ENCODE measurements around the gene NEO1. TPM values are rescaled to one million over a fixed set of nuclear protein-coding genes. Genes with fewer than 3 reads are reported as not detected.

NEO1 gene
- total and polyA plus RNA-seq, 9 of the 15 experiments (the other 6 are each of a cell fraction or from before 2014, with no cell fraction given), result 0.08 to 1.7 (median 0.48) TPM

DNA sequence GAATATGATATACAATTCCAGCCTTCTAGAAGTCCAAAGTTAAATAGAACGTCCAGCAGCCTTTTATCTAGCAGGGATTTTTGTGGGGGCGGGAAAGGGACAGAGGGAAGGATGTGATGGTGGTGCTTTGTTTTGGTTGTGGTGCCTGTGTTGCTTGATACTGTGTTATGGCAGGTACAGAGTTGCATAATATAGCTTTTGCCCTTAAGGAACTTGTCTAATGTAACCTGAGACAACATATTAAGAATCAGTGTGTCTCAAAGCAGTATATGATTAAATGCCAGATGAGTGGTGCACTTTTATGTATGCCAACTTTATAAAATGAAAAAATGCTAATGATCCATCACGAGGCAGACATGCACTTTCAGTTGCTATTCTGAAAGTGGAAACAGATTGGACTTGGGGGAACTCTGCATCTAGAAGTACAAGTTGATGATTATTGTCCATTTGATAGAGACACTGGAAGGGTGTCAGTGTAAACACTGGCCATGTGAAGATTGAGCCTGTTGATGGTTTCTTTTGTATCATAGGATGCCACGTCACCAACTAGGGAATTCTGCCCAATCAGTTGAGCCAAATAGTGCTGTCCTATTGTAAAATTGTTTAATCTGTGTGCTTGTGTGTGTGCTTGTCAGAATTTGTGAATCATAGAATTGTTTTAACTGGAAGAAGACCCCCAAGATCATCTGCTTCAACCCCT lies 23.0 kb downstream of the NEO1 start:
- 0% methylated on average over 4 of the region's 4 CpGs for WGBS (ENCODE audit: insufficient coverage, low coverage, missing lambda C conversion rate)
- in situ Hi-C loops (cut with MboI), result loop anchor here (10.0 to 25.0 kb wide), 2 partner anchors 291 to 763 kb away; partner anchors contain the start of genes ADPGK and CELF6
- H3K4me1 ChIP-seq (replicated peaks in 1 of 2; ENCODE audit: control insufficient read depth in 2 of 2, insufficient read depth in 2 of 2, low read length in 2 of 2), result no peaks in the 10 kb centered on the region
- POLR2A ChIA-PET, result no interaction called here
- H4K20me1 ChIP-seq (replicated peaks; ENCODE audit: control insufficient read depth, insufficient read depth, low read length), result no peaks in the 10 kb centered on the region; the same call in 1 of the 2 replicates
- DNase-seq (ENCODE audit: extremely low read depth in 1 of 4, low spot score in 3 of 4) (no peak), FAIRE-seq (no peak), ATAC-seq (no peak)
- no peaks in the 10 kb centered on the region for H3K9me3 ChIP-seq (replicated peaks; ENCODE audit: control insufficient read depth, insufficient read depth, low read depth, low read length)
- no peaks in the 10 kb centered on the region for H3K9me1 ChIP-seq (ENCODE audit: control insufficient read depth, insufficient read depth, low read length)
- intact Hi-C loops (cut with micrococcal nuclease), result no loop called here
- no peaks in the 10 kb centered on the region for H3K79me2 ChIP-seq (ENCODE audit: control insufficient read depth, insufficient read depth, low read length)
- TF ChIP-seq NUFIP1 (IDR thresholded peaks at IDR 0.05; ENCODE audit: partially characterized antibody), result no peak
- TF ChIP-seq, protein P1, sequence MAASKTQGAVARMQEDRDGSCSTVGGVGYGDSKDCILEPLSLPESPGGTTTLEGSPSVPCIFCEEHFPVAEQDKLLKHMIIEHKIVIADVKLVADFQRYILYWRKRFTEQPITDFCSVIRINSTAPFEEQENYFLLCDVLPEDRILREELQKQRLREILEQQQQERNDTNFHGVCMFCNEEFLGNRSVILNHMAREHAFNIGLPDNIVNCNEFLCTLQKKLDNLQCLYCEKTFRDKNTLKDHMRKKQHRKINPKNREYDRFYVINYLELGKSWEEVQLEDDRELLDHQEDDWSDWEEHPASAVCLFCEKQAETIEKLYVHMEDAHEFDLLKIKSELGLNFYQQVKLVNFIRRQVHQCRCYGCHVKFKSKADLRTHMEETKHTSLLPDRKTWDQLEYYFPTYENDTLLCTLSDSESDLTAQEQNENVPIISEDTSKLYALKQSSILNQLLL (CRISPR knock-in tag; IDR thresholded peaks at IDR 0.05; ENCODE audit: borderline replicate concordance), result no peak
- no peak for TF ChIP-seq CREM (IDR thresholded peaks at IDR 0.05; ENCODE audit: low read depth)
- no peaks in the 10 kb centered on the region for H3K36me3 ChIP-seq (ENCODE audit: control insufficient read depth, insufficient read depth, low read length)
- CTCF ChIA-PET (ENCODE audit: low intra/inter-chr PET ratio), result no interaction called here
- no peak overlapping the region for H3K9ac ChIP-seq (ENCODE audit: insufficient read depth in 1 of 2, low read depth in 2 of 2, low read length in 2 of 2)
- no peak overlapping the region for H3K4me2 ChIP-seq (ENCODE audit: insufficient read depth, low read length)
- no peaks in the 10 kb centered on the region; a peak in 1 of 5 replicates for H3K27me3 ChIP-seq (ENCODE audit: control insufficient read depth in 2 of 2, insufficient read depth in 2 of 2, low read length in 2 of 2)
- H3K4me3 ChIP-seq, result no peak overlapping the region
- no TSS peak for BruUV-seq (replicated peaks)
- no peak overlapping the region for H2AFZ ChIP-seq (ENCODE audit: low read depth, low read length)
- no peak overlapping the region for H3K27ac ChIP-seq (ENCODE audit: extremely low read depth, low read depth, low read length)

DNA sequence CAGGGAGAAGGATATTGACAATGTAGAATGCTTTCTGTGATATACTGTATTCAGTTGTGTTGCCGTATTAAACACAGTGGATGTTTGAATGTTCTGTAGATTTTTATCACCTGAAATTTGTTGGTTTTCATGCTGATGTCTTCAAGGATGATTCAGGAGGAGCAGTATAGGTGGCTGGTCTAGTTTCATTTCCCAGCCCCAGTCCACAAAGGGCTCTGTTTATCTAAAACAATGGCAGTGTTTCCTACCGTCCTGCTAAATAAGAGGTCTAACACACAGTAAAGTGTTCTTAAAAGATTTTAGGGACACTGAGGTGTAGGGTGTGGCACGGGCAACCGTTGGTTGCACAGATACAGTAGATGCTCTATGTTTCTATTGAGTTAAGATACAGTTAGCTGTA lies 26.0 kb downstream of the NEO1 start:
- Histone ChIP-seq H3K9ac (ENCODE audit: insufficient read depth in 1 of 2, low read depth in 2 of 2, low read length in 2 of 2) (no peak overlapping the region), H3K4me1 (replicated peaks in 1 of 2; ENCODE audit: control insufficient read depth in 2 of 2, insufficient read depth in 2 of 2, low read length in 2 of 2) (no peaks in the 10 kb centered on the region), H3K36me3 (ENCODE audit: control insufficient read depth, insufficient read depth, low read length) (no peaks in the 10 kb centered on the region), H3K27me3 (ENCODE audit: control insufficient read depth in 2 of 2, insufficient read depth in 2 of 2, low read length in 2 of 2) (no peaks in the 10 kb centered on the region), H3K9me1 (ENCODE audit: control insufficient read depth, insufficient read depth, low read length) (no peaks in the 10 kb centered on the region), H3K4me2 (ENCODE audit: insufficient read depth, low read length) (no peak overlapping the region), H3K27ac (ENCODE audit: extremely low read depth, low read depth, low read length) (no peak overlapping the region), H2AFZ (ENCODE audit: low read depth, low read length) (no peak overlapping the region), H3K4me3 (no peak overlapping the region), H4K20me1 (replicated peaks; ENCODE audit: control insufficient read depth, insufficient read depth, low read length) (no peaks in the 10 kb centered on the region; the same call in 1 of the 2 replicates), H3K9me3 (replicated peaks; ENCODE audit: control insufficient read depth, insufficient read depth, low read depth, low read length) (no peaks in the 10 kb centered on the region), H3K79me2 (ENCODE audit: control insufficient read depth, insufficient read depth, low read length) (no peaks in the 10 kb centered on the region)
- DNase-seq (ENCODE audit: extremely low read depth in 1 of 4, low spot score in 3 of 4), result no peak
- no peak for ATAC-seq
- in situ Hi-C loops (cut with MboI) (loop anchor here (10.0 to 25.0 kb wide), 2 partner anchors 293 to 766 kb away; partner anchors contain the start of genes ADPGK and CELF6), intact Hi-C loops (cut with micrococcal nuclease) (no loop called here)
- CTCF ChIA-PET (ENCODE audit: low intra/inter-chr PET ratio), result no interaction called here
- POLR2A ChIA-PET, result no interaction called here
- BruUV-seq (replicated peaks), result no TSS peak
- no peak for FAIRE-seq
- 0% methylated on average over 4 of the region's 4 CpGs for WGBS (ENCODE audit: insufficient coverage, low coverage, missing lambda C conversion rate)
- TF ChIP-seq HDAC6 (IDR thresholded peaks at IDR 0.05; ENCODE audit: low read depth, low read length) (no peak), SIRT6 (IDR thresholded peaks at IDR 0.05; ENCODE audit: low read depth, low read length) (no peak), NR2F6 (CRISPR knock-in tag; IDR thresholded peaks at IDR 0.05) (no peak), LARP7 (IDR thresholded peaks at IDR 0.05) (no peak), POU5F1 (IDR thresholded peaks at IDR 0.05; ENCODE audit: borderline replicate concordance, low read depth, low read length, partially characterized antibody) (no peak), SRSF7 (optimal IDR thresholded peaks at IDR 0.05; ENCODE audit: low read depth, low read length) (no peak), RHOXF2B (CRISPR knock-in tag; conservative IDR thresholded peaks at IDR 0.05) (no peak), GTF2A2 (tag; IDR thresholded peaks at IDR 0.05) (no peak)
- TF ChIP-seq, protein P2, sequence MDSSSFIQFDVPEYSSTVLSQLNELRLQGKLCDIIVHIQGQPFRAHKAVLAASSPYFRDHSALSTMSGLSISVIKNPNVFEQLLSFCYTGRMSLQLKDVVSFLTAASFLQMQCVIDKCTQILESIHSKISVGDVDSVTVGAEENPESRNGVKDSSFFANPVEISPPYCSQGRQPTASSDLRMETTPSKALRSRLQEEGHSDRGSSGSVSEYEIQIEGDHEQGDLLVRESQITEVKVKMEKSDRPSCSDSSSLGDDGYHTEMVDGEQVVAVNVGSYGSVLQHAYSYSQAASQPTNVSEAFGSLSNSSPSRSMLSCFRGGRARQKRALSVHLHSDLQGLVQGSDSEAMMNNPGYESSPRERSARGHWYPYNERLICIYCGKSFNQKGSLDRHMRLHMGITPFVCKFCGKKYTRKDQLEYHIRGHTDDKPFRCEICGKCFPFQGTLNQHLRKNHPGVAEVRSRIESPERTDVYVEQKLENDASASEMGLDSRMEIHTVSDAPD (CRISPR knock-in tag; IDR thresholded peaks at IDR 0.05), result no peak
